GM12865 (cell line): ENCODE measurements around the gene GYPC.

Source experiments
- DNase-seq: peaks from one replicate; pipeline ENCODE4 v3.0.0; 2010; ENCODE audit warnings: low read depth
- H3K4me3 ChIP-seq: 2 replicates; pipeline ENCODE4 v1.5.1; 2011; ENCODE audit warnings: mild to moderate bottlenecking, low read depth, low read length, control low read depth
- CTCF ChIP-seq: IDR thresholded peaks from 2 replicates; pipeline ENCODE4 v1.5.1; 2011; ENCODE audit warnings: low read length, control low read depth, low read depth, inconsistent platforms; ENCODE audit not compliant: insufficient read depth; ENCODE audit errors: missing control alignments

The GYPC gene

GRCh38 chr2:126656431-126657147 is 631 bp downstream of the GYPC start:
- no peak for TF ChIP-seq CTCF
- peak; percentile 48 for DNase-seq
- H3K4me3 ChIP-seq = peak overlapping the region; percentile 68

- peak overlapping the region; percentile 68 for H3K4me3 ChIP-seq
- TF ChIP-seq CTCF = no peak
- DNase-seq = peak; percentile 62
Observed at GRCh38 chr2:126657148-126657635, 1.2 kb downstream of the GYPC start.

- TF ChIP-seq CTCF = no peak
- DNase-seq = peak; percentile 92
- peak overlapping the region; percentile 68 for H3K4me3 ChIP-seq
Observed at GRCh38 chr2:126657636-126658318, 1.8 kb downstream of the GYPC start.

GRCh38 chr2:126658319-126658904 is 2.5 kb downstream of the GYPC start:
- DNase-seq = peak; percentile 48
- peak overlapping the region; percentile 68 for H3K4me3 ChIP-seq
- TF ChIP-seq CTCF = no peak

DNA sequence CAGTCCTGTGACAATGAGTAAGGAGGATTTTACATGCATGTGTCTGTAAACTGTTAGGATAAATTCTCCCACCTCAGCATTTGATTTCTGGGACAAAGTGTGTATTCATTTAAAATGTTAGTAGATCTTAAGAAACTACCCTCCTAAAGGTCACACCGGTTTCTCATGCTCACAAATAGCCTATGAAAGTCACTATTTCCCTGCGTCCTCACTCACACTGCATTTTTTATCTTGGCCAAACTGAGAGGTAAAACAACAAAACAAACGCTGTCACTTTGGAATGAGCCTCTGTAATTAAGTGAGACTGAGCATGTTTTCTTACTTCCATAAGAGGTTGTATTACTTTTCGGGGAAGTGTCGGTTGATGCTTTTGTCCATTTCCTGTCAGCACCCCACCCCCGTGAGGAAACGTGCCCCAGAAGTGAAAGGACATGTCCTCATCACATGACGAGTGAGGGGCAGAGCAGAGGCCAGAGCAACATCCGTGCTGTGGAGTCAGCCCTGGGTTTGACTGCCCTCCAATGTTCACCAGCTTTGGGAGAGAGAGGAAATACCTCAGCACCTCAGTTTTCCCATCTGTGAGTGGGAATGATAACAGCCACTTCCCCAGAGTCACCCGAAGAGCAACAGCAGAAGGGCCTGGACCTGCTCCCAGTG is 3.1 kb downstream of the GYPC start:
- peak overlapping the region; percentile 68 for H3K4me3 ChIP-seq
- no peak for TF ChIP-seq CTCF
- peak; percentile 88 for DNase-seq

DNA sequence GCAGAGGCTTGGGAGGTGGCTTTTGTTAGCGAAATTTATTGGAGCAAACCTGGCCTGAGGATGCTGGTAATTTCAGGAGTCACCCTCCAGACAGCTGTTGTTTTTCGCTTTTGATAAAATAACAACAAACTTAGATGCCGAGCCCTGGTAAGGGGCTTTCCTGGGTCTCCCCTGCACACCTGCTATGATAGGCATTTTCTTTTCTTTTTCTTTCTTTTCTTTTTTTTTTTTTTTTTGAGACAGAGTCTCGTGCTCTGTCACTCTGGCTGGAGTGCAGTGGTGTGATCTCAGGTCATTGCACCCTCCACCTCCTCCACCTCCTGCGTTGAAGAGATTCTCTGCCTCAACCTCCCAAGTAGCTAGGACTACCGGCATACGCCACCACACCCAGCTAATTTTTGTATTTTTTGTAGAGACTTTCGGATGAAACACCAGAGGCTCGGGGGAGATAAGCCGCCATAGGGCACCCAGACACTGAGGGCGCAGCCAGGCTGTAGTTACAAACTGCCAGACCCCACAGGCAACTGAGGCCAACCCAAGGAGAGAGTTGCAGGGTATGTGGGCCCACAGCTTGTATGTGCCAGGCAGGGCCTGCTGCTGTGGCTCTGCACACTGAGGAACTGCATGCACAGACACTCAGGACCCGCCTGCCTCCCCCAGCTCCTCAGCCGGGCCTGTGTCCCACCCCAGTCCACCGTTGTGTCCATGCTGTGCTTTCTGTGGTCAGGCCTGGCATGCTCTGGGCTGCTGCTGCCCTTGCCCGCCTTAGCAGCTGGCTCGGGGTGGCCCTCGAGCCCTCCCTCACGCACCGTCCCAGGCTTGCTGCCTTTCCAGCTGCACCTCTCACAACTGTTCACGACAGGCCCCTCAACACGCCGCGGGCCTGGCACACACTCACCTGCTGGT is 3.9 kb downstream of the GYPC start:
- H3K4me3 ChIP-seq = peak overlapping the region; percentile 68
- no peak for TF ChIP-seq CTCF
- DNase-seq = no peak
